ENCODE results near the gene RNF7.
"Not testable (repeated sequence)": the region's sequence is repeated elsewhere in the genome, so short reads cannot be mapped to it uniquely, and the experiment has no call there.

- not testable (repeated sequence) for TF ChIP-seq GABPA (IDR thresholded peaks at IDR 0.05; ENCODE audit: low read depth, low read length); GABPA (CRISPR knock-in tag; IDR thresholded peaks at IDR 0.05; ENCODE audit: low read depth); TBX2 (CRISPR knock-in tag; IDR thresholded peaks at IDR 0.05; ENCODE audit: borderline replicate concordance)
- TF ChIP-seq, protein P1, sequence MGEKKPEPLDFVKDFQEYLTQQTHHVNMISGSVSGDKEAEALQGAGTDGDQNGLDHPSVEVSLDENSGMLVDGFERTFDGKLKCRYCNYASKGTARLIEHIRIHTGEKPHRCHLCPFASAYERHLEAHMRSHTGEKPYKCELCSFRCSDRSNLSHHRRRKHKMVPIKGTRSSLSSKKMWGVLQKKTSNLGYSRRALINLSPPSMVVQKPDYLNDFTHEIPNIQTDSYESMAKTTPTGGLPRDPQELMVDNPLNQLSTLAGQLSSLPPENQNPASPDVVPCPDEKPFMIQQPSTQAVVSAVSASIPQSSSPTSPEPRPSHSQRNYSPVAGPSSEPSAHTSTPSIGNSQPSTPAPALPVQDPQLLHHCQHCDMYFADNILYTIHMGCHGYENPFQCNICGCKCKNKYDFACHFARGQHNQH (CRISPR knock-in tag; IDR thresholded peaks at IDR 0.05) = not testable (repeated sequence)
These were observed 45.1 kb upstream of the RNF7 start for GRCh38 chr3:141692973-141693372.
